ENCODE data around the gene PLEKHB1.

- TF ChIP-seq CTCF (optimal IDR thresholded peaks at IDR 0.05 in 1 of 3, IDR thresholded peaks at IDR 0.05 in 1 of 3, conservative IDR thresholded peaks at IDR 0.05 in 1 of 3; ENCODE audit: extremely low read depth in 1 of 3, insufficient read depth in 2 of 3, low read length in 3 of 3) (no peak), EZH2 (IDR thresholded peaks at IDR 0.05; ENCODE audit: low read length) (no peak)
These were observed 10.6 kb downstream of the PLEKHB1 start for GRCh38 chr11:73656985-73657384.

All from keratinocyte (primary cell).